Right lobe of liver (tissue), 4 donors: ENCODE results near the gene RAF1.

ENCODE experiments used
- POLR2A ChIP-seq: fragments of 450-650 bp; IDR thresholded peaks from one replicate; pipeline ENCODE4 v1.6.1; 2017; ENCODE audit warnings: antibody characterized with exemption, mild to moderate bottlenecking
- TF ChIP-seq, protein P1 (sequence below), 4 donors: fragments of 200-600 bp in 3 of 4; fragments of 450-650 bp in 1 of 4; IDR thresholded peaks; one replicate each; pipeline versions ENCODE4 v1.5.1 to v1.8.0; 2016 to 2022; ENCODE audit warnings: antibody characterized with exemption in 4 of 4, mild to moderate bottlenecking in 2 of 4
- donor health status: DM: no; HTN: no; CAD: no.
- donor health status: DM: no; HTN: no; CAD: no.
- donor health status: DM: no; HTN: yes; CAD: no.

DNA sequence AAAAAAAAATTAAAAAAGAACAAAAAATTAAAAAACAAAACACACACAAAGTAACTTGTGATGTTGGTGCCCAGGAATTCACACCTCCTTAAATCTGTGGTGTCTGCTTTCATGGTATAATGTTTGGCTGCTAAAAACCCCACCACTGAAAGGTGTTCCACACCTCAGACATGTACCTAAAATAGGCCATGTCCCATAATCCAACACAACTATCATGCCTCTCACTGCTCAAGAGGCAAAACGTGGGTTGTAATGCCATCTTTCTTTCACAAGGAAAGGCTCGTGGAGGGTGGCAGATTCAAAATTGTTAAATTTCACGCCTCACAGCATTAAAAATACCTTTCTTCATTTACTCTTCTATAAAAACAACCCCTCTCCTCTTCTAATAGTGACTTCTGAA lies 77.5 kb downstream of the RAF1 start:
- TF ChIP-seq, protein P1, sequence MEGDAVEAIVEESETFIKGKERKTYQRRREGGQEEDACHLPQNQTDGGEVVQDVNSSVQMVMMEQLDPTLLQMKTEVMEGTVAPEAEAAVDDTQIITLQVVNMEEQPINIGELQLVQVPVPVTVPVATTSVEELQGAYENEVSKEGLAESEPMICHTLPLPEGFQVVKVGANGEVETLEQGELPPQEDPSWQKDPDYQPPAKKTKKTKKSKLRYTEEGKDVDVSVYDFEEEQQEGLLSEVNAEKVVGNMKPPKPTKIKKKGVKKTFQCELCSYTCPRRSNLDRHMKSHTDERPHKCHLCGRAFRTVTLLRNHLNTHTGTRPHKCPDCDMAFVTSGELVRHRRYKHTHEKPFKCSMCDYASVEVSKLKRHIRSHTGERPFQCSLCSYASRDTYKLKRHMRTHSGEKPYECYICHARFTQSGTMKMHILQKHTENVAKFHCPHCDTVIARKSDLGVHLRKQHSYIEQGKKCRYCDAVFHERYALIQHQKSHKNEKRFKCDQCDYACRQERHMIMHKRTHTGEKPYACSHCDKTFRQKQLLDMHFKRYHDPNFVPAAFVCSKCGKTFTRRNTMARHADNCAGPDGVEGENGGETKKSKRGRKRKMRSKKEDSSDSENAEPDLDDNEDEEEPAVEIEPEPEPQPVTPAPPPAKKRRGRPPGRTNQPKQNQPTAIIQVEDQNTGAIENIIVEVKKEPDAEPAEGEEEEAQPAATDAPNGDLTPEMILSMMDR (IDR thresholded peaks at IDR 0.05) = no peak
- no peak for TF ChIP-seq POLR2A
